Anterior cingulate cortex (tissue), 58 donors: ENCODE results near the gene ANGEL1.
A peak's percentile ranks its signal among the peaks of the same experiment; 100 is the strongest.

ENCODE experiments used
- DNase-seq, 58 donors: peaks; one replicate each; lab custom pipeline; 2025; lab: John Stamatoyannopoulos, UW

ANGEL1 gene

DNA sequence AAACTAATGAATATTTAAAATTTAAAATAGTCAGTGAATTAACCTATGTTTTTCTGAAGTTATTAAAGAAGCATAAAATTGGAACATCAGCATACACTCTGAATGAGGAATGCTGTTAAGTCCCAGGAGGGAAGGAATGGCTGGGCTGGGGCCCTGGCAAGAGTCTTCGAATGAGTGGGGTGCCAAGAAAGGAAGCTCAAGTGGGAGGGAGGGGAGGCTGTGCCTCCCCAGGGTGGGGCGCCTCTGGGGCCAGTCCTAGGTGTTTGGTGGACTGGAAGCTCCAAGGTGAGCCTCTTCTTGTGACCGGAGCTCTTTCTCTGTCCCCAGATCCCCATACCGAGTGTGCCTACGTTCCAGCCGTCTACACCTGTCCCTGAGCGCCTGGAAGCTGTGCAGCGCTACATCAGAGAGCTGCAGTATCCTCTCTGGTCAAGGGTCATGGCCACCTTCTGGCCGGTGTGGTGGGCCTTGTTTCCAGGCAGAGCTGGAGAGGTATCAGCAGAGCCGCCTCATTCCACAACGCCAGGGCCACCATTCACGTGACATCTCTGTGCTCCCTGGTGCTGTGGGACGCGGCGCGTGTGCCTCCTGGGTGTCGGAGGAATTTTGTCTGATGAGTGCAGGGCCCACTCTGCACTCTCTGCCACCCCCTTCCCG lies 42.9 kb downstream of the ANGEL1 start:
- no peak for DNase-seq

DNA sequence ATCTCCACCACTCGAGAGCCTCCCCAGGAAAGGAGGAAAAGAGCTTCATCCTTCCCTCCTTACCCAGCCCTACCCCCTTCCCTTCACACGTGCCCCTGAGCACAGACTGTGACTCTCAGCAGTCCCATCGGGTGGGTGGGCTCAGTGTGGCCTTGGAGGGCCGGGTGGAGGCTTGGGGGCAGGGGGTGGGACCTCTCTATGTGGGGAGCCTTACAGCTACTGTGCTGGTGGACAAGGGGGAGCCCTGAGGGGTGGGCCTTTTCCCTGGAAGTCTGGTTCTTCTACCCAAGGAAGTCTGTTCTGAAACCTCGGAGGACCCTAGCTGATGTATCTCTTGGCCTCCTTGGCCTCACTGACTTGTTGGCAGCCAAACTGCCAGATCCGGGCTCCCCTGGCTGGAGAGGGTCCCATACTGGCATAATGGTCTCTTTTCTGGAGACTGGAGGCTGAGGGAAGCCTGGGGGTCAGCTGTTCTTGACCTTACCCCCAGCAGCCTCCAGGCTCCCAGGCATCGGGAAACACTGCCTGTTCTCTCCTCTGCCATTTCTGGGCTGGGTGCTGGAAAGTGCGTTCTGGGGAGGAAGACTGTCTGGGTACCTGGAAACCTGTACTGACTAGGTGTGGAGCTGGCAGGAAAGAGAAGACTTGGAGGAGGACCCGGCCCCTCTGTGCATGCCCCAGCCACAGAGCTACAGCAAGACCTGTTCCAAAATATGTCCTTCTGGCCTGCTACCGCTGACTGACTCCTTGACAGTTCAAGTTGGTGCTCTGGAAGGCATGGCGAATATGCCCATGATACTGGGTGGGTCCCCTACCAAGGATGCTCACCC lies 43.8 kb downstream of the ANGEL1 start:
- DNase-seq = no peak

DNA sequence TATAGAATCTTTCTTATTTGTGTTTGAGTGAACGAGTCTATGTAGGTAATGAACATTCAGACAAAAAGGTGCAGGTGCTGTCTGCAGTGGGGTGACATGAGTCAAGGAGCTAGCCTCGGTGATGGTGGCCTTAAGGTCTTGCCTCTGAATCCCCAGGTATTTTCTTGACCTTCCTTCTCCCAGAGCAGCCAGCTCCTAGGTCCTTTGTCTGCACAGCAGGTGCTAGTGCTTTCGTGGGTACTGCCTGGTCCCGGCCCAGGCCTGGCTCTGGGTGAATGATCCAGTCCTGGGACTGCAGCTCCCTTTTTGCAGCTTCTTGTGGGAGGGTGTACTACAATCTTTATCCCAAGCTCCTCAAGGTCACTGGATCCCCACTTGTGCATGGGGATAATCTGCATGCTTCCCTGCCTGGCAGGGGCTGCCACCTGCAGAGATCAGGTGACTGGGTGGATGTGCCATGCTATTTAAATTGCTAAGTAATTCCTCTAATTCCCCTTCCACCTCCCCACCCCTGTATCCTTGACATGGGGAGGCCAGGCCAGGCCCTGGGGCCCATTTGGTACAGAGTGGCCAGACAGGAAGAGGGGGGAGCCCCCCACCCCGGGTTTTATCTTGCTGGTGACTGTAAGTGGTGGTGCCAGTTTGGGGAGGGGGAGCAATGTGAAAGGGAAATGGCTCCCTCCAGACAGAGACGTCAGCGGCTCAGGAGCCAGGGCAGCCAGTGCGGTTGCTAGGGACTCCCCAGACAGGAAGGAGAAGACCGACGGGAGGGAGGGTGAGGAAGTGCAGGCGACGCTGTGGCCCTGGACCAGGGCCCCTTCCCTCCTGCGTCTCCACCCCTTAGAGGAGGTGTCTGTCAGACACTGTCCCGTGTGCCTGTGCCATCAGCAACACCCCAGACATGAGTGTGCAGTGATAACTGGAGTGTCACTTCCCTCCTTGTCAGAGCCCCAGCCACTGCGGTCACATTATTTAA lies 44.7 kb downstream of the ANGEL1 start:
- DNase-seq = peak in 28 of 58 donors; percentile 31 to 72 (median 50)

DNA sequence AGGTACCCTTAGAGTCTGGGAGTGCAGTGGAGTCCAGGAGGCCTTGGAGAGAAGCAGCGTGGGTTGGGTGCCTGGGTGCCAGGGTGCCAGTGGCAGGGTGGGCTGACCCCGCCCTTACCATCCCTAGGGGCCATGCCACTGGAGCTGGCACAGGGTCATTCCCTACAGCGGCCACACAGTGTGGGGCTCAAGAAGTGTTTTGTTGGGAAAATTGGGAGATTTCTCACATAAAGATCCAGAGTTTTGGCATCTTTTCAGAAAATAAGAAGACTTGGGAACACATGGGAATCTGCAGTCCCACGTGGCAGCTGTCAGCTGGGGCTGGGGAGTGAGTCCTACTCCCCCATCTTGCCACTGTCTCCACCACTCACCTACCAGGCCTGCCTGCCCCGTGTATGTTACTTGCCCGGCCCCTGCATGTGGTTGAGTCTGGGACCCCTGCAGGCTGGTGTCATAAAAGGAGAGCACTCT lies 47.2 kb downstream of the ANGEL1 start:
- DNase-seq = no peak

DNA sequence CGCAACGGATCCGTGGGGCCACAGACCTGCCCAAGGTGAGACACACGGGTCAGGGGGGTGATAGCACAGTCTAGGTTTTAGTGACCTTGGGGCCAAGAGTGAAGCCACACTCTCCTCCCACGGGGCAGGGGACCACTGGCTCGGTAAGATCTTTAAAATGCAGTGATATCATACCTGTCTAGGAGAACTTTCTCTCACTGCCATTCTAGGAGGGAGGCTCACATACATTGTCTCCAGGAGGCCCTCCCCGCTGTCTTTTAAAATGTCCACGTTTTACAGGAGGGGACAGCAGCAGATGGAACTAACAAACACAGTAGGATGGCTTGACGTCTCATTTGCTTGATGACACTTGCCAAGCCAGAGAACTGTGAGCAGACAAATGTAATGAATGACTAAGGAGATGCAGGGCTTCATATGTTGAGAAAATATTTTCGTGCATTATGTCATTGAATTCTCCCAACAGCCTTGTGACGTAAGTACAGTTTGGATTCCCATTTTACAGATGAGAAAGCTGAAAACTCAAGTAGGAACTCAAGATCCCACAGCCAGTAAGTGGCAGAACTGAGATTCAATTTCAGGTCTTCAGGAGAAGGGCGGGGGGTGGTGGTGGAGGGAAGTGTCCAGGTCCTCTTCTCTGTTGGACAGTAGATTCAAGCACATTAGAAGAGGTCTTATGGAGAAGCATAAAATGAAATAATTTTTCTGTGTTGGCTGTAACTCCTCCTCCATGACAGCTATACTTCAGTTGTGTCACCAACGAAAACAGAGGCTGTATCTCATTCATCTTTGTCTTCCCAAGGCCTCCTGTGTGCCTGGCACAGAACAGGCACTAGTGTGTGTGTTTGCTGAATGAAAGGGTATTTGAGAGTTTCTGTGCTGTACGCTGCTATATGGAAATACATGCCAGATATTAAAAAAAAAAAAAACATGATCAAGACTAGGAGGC lies 49.3 kb downstream of the ANGEL1 start:
- peak in 12 of 58 donors; percentile 25 to 67 (median 44) for DNase-seq

DNA sequence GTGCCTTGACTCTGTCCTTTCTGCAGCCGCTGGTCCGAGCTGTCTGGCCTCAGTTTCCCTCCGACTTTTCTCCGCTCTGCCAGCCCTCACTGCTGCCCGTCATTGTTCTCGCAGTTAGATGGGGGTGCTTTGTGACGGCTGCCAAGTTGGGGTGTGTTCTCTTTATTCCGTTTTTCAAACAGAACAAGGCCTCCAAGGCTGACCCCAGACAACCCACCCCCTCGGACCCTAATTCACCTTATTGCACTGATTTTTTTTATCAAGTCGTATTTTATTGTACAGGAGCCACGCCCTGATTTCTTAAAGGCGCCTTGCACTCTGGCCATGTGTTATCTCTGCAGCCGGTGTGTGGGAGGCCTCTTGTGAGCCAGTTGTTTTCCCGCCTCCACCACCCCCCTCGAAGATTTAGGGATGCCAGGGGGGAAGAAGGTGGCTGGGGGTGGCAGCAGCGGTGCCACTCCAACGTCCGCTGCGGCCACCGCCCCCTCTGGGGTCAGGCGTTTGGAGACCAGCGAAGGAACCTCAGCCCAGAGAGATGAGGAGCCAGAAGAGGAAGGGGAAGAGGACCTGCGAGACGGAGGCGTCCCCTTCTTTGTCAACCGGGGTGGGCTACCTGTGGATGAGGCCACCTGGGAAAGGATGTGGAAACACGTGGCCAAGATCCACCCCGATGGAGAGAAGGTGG lies 50.1 kb downstream of the ANGEL1 start:
- DNase-seq = peak in 4 of 58 donors; percentile 49 to 65 (median 56)

DNA sequence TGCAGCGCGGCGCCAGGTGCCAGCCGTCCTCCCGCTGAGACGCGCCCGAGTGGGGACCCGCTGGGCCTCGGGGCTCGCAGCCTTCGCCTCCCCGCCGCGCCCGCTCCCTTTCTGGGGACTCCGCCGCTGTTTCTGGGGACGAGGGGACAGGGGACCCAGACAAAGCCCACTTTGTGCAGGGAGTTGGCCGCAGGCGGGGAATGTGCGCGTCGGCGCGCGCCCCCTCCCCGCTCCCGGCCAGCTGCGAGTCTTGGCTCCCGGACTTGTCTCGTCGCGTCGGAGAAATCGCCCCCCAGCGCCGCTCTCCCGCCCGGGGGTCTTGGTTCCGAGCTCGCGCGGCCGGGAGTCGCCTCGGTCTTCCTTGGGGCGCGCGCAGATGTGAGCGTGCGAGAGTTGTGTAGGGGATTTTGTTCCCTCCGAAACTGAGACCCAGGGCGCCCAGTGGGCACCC lies 50.7 kb downstream of the ANGEL1 start:
- peak in 25 of 58 donors; percentile 31 to 79 (median 59) for DNase-seq

DNA sequence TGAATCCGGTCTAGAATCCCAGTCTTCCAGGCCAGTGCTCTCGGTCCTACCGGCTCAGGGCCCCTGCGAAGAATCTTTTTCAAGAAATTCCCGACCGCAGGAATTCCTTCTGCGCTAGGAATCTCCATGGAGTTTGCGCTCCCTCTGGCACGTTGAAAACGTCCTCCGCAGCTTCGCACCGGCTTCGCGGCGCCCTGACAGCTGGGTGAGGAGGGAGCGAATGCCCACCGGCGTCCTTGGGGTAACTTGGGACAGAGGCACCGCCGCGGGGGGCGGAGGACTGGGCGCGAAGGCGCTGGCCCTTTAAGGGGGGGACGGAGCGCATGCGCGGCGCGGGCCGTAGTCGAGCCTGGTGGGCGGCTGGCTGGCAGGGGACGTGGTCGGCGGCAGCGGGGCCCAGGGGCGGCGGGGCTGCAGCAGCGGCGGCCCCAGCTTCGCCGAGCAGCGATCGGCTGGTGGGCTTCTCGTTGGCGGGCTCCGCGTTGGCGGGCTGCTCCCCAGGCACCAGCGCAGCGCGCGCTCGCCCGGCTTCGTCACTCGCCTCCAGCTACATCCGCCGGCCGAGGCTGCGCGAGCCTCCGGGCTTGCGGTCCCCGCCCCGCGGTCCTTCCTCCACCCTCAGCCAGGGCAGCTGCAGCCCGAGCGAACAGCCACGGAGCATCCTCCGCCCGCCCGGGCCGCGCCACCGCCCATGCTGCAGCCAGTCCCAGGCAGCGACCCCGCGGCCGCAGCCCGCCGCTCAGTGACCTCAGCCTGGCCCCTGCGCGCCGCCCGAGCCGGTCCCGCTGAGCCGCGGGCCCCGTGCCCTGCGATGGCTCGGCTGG lies 51.3 kb downstream of the ANGEL1 start, which contains the start of gene VASH1:
VASH1 (plus strand) TSS at position 333 of the 824 bp plus-strand sequence. CDS start 1,354 bp downstream, outside the sequence.
- DNase-seq = peak in 51 of 58 donors; percentile 33 to 82 (median 66)

DNA sequence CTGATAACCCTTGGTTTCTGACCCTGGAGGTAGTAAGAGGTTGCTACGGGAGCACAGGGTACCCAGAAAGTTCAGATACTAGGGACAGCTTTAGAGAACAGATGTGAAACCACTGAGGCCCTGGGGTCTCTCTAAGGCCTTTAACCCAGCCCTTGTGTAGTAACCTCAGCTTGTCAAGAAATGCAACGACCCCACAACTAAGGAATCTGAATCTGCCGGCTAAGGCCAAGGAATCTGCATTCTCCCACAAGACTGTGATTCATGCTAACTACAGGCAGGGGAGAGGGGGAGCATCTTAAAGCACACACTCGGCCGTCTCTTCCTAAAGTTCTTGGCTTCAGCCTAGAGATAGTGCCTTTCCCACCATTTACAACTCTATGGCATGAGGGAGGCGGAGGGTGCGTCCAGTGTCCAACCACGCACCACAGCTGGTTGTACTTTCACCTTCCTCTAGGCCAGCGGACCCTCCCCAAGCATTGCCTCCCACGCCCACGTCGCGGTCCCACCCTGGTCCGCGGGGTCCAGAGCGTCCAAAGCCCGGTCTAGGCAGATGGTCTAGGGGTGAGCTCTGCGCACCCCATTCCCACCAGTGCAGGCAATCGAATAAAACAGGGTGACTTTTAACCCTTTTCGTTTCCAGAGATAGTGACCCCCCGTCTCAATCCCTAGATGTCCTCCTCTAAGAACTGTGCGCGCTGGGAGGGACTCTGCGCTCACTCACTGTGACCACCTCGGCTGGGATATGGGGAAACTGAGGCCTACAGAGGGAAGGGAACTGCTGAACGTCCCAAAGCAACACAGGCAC lies 52.1 kb downstream of the ANGEL1 start:
- DNase-seq = no peak

DNA sequence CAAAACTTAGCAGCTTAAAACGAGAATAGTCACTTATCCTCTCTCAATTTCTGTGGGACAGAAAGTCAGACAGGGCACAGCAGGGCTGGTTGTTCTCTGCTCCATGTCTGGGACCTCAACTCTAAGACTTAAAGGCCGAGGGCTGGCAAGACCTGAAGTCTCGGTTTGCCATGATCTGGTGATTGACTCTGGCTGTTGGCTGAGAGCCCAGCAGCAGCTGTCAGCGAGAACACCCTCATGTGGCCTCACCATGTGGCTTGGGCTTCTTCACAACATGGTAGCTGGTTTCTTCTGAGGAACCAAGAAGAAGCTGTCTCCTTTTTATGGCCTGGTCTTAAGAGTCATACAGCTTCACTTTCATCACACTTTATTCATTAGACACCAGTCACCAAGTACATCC lies 53.1 kb downstream of the ANGEL1 start:
- no peak for DNase-seq

DNA sequence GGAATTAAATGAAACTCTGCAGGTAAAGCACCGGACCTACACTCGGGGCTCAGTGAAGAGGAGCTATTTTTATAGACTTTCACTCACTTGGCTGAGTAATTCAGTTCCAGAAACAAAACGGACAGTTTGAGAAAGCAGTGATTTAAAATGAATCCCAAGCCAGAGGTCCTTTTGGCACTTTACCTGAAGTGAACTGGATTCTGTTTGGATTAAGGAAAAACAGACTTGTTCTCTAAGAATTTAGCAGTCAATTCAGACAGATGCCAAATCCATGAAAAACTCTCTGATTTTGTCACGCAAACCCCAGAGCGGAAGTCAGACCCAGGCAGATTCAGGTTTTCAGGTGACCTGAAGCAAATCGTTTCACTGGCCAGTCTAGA lies 56.3 kb downstream of the ANGEL1 start:
- no peak for DNase-seq

DNA sequence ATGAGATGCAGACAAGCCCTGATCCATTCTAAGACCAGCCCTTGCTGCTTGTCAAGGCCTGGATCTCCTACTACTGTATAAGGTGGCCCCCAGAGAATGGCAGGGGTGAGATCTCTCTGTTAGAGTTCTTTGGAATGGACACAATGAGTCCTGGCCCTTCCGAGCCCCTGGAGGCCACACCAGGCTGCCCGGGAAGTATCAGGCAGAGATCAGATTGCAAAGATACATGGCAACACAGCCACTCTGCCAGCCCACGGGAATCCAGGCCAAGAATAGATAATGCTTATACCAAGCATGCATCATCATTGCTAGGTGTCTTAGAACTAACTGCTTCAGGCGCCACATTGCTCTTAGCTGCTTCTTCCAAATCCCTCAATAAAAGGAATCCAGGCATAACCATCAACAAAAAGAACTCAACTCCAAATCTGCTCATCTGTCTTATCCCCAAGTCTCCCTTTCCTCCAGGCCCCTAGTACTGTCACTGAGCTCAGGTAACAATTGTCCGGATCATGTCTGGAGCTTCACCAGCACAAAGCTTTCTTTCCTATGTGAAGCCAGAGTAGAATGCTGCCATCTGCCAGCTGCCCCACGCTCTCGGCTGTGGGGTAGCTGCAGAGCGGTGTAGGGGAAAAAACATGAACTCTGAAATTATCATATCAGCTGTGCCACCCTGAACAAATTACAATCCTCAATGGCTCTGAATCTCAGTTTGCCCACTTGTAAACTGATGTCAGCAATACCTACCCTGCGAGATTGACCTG lies 56.9 kb downstream of the ANGEL1 start:
- peak in 4 of 58 donors; percentile 27 to 55 (median 34) for DNase-seq

DNA sequence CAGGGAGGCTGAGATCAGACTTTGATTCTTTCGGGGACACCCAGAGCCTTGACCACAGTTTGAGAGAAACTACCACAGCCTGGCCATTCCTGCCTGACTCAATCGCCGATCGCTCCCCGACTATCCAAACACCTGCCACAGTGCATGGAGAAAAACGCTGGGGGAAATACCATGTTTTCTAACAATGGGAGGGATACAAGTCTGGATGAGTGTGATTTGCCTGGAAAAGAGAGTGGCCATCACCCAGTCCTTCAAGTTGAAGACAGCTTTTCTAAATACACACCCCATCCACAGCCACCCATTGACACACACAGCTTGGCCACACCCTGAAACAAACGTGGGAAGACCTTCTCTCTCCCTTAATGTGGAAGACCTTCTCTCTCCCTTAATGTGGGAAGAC lies 58.1 kb downstream of the ANGEL1 start:
- no peak for DNase-seq

DNA sequence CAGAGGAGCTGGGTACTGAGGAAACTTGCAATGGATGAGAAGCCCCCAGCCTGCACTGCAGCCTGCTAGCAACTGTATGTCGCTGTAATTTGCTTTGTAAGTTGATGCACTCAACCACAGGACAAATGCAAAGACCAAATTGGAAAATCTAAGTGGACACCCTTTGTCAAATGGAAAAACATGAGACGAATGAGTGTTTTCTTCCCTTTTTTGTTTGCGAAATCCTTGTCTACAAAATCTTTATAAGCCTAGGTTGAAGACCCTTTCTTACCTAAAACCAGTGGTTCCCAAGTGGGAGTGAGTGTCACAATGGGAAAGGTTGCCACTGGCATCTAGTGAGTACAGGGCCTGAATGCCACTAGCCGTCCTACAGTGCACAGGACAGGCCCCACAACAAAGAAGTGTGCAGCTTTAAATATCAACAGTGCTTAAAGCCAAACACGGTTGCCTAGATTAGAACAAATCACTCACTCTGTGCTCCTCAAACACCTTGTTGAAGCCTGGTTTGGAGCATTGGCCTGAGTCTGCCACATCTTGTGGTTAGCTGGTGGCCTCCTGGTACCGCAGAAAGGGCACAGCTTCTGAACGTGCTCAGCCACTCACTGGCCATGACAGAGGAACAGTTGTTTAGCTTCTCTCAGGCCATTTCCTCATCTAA lies 59.0 kb downstream of the ANGEL1 start:
- no peak for DNase-seq

DNA sequence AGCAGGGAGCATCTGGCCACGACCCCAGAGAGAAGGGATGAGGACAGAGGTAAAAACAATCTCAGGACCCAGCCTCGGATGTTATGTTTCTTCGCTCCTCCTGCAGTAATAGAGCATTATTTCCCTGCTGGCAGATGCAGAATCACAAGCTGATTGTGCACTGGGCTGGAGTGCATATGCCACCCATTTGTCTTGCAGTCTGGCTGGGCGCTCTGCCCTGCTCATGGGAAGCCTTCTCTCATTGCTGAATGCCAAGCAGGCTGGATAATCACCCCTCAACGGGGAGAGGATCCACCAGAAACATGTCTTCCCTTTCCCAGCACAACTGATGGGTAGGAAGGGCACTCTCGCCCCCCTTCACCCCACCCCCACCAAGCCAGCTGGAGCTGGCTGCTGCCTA lies 59.9 kb downstream of the ANGEL1 start:
- DNase-seq = peak in 41 of 58 donors; percentile 14 to 81 (median 58)
